Epithelial cell of esophagus (primary cell): Measurements from ENCODE around the gene ZBED1.
"Not testable (repeated sequence)": the region's sequence is repeated elsewhere in the genome, so short reads cannot be mapped to it uniquely, and the experiment has no call there.

Experiments
- DNase-seq: peaks from one replicate; pipeline ENCODE4 v3.0.0; 2010; ENCODE audit warnings: low read depth
- H3K4me3 ChIP-seq: 2 replicates; pipeline ENCODE4 v1.5.1; 2011; ENCODE audit warnings: mild to moderate bottlenecking, low read length, control low read depth
- TF ChIP-seq, protein P1 (sequence below): IDR thresholded peaks from 2 replicates; pipeline ENCODE4 v1.5.1; 2011; ENCODE audit warnings: low read depth, mild to moderate bottlenecking, low read length, control low read depth, inconsistent platforms; ENCODE audit not compliant: insufficient read depth; ENCODE audit errors: missing control alignments

ZBED1 gene

DNA sequence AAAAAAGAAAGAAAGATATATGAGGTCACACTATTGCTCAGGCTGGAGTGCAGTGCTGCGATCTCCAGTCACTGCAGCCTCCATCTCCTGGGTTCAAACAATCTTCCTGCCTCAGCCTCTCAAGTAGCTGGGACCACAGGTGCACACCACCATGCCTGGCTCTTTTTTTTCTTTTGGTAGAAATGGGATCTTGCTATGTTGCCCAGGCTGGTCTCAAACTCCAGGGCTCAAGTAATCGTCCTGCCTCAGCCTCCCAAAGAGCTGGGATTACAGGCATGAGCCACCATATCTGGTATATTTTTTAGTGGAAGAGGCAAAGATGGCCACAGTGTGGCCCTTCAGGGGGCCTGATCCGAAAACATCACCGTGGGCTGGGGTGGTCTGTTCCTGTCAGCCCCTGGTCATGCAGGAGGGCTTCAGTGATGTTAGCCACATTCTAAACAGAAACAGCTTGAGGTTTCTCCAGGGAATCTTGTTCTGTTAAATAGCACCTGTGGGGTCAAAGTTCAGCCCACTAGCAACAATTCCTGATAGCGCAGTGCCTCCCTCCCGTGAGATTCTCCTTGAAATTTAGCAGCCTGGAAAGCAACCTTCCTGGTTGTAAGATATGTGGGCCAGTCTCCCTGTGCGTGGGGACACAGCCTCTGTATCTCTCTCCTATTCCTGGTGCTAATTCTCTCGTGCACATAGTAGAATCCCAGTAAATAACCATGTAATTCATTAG, 7.3 kb upstream of the ZBED1 start:
- TF ChIP-seq, protein P1, sequence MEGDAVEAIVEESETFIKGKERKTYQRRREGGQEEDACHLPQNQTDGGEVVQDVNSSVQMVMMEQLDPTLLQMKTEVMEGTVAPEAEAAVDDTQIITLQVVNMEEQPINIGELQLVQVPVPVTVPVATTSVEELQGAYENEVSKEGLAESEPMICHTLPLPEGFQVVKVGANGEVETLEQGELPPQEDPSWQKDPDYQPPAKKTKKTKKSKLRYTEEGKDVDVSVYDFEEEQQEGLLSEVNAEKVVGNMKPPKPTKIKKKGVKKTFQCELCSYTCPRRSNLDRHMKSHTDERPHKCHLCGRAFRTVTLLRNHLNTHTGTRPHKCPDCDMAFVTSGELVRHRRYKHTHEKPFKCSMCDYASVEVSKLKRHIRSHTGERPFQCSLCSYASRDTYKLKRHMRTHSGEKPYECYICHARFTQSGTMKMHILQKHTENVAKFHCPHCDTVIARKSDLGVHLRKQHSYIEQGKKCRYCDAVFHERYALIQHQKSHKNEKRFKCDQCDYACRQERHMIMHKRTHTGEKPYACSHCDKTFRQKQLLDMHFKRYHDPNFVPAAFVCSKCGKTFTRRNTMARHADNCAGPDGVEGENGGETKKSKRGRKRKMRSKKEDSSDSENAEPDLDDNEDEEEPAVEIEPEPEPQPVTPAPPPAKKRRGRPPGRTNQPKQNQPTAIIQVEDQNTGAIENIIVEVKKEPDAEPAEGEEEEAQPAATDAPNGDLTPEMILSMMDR = no peak
- H3K4me3 ChIP-seq = no peak overlapping the region

DNA sequence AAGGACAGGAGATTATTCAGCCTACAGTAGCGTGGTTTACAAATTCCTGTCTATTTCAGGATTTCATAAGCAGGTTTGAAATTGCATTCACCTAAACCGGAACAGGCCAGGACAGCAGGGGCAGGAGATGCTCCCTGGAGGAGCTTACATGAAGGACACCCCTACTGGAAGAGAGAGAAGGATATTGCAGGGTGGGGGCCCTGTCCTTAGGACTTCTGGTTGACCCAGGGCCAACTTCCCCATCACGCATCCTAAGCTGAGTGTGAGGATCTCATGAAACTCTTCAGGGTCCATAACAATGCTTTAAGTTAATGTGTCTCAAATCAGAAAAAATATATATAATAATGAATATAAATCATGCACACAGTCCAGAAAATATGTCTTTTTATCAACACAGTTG, 6.4 kb upstream of the ZBED1 start:
- TF ChIP-seq, protein P1 = no peak
- DNase-seq = no peak
- H3K4me3 ChIP-seq = no peak overlapping the region

More for the DNA sequence above, 7.3 kb upstream of the ZBED1 start:
- no peak for DNase-seq

DNA sequence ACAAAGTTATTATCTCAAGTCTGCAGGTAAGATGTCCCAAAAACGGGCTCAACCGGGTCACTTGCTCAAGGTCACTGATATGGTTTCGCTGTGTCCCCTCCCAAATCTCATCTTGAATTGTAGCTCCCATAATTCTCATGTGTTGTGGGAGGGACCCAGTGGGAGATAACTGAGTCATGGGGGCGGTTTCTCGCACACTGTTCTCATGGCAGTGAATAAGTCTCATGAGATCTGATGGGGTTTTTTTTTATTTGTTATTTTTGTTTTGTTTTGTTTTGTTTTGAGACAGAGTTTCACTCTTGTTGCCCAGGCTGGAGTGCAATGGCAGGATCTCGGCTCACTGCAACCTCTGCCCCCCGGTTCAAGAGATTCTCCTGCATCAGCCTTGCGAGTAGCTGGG, 4.6 kb upstream of the ZBED1 start:
- not testable (repeated sequence) for H3K4me3 ChIP-seq, DNase-seq

DNA sequence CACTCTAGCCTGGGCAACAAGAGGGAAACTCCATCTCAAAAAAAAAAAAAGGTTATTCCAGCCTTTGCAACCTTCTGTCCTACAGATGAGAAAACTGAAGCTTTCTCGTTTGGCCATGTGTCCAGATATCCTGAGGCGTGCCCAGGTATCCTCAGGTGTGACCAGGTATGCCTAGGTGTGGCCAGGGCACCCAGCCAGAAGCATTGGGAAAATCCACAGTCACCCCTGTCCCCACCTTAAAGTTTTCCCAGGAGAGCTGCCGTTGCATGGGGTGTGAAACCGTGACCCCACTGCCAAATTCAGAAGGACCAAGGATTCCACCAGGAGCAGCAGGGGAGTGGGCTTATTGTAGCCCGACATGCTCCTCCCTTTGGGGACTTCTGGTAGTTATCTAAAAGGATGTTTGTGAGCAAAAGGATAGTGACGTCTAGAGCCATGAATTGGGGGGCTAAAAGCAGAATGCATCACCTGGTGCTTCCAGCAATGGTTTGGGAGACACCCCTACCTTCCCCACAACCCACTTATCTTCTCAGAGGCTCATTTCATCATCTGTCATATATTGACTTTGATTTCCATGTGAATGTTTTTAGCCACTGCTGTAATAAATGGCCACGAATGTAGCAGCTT, 4.0 kb upstream of the ZBED1 start:
- TF ChIP-seq, protein P1 = no peak
- no peak for DNase-seq
- no peak overlapping the region for H3K4me3 ChIP-seq

DNA sequence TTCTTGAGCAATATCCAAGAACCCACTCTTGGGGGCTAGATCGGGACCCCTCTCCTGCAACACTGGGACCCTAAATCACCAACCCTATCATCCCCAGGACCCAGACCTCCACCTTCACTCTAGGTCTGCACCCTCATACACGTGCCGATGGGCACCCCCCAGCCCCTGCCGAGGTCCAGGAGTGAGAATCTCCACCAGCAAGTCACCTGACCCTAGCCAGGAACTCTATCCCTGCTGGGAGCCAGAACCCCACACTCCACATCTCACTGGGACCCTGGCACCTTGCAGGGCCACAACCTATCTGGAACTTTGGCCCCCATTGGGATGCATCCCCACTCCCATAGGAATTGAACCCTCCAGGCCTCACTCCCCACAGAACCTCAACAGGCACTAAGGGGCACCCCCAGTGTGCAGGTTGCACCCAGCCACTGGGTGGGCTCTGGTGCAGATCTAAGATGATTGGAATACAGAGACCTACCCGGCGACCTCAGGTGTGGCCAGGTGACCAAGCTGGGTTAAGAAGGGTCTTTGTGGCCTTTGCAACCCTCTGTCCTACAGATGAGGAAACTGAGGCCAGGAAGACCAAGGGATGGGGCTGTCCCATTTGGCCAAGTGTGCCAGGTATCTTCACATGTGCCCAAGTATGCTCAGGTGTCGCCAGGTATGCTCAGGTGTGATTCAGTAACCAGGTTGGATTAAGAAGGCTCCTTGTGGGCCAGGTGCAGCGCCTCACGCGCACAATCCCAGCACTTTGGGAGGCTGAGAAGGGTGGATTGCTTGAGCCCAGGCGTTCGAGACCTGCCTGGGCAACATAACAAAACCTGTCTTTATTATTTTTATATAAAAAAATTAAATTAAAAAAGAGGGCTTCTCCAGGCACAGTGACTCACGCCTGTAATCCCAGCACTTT, 3.1 kb upstream of the ZBED1 start:
- no peak overlapping the region for H3K4me3 ChIP-seq
- TF ChIP-seq, protein P1 = no peak
- DNase-seq = no peak

DNA sequence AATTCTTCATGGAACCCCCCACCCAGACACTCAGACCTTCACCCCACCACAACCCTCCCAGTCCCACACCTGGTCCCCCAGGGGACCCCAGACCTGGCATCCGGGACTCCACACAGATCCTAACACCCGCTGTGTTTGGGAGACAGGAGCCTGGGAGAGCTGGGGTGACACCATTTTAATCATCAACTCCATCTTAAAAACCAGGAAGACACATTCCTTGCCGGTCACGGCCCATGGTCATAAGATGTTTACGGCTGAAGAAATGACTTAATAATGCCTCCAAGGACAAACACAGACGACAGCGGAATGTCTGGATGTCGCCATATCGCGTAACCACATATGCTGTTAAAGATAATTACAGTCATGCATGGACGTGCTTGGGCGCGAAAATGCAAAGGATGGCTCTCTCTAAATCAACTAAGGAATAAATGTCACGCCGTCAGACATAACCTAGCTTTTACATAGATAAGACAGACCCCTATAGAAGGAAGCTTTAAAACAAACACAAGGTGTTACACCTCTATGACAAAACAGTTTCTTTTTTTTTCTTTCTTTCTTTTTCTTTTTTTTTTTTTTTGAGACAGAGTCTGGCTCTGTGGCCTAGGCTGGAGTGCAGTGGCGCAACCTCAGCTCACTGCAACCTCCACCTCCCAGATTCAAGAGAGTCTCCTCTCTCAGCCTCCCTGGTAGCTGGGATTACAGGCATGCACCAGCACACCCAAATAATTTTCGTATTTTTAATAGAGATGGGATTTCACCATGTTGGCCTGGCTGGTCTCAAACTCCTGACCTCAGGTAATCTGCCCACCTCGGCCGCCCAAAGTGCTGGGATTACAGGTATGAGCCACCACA, 2.1 kb upstream of the ZBED1 start:
- no peak overlapping the region for H3K4me3 ChIP-seq
- TF ChIP-seq, protein P1 = no peak
- peak; percentile 29 for DNase-seq
